CD8-positive, alpha-beta memory T cell (primary cell): ENCODE data around the gene ZNF223. TPM values are rescaled to one million over a fixed set of nuclear protein-coding genes. Genes with fewer than 3 reads are reported as not detected.
A peak's percentile ranks its signal among the peaks of the same experiment; 100 is the strongest.

Experiments used
- CTCF ChIA-PET: fragments of 350-600 bp; sonication (Branson Sonifier 250); formaldehyde crosslinking; loops from one replicate; lab custom pipeline; 2021; ENCODE audit warnings: antibody characterized with exemption; lab: Charles Lee
- POLR2A ChIA-PET: fragments of 350-600 bp; sonication (Branson Sonifier 250); formaldehyde crosslinking; loops from one replicate; lab custom pipeline; 2021; ENCODE audit warnings: antibody characterized with exemption; lab: Charles Lee
- DNase-seq, 5 donors: peaks; one replicate each; pipeline versions ENCODE4 v3.0.0 to v3.0.0-alpha.2; 2020 to 2022; ENCODE audit warnings: mixed read lengths in 1 of 5
- H3K27ac ChIP-seq: one replicate; pipeline ENCODE4 v1.7.0; 2013; ENCODE audit warnings: low read depth, mild to moderate bottlenecking, low read length, moderate library complexity
- H3K27me3 ChIP-seq: 2 replicates; pipeline ENCODE4 v1.7.0; 2013; ENCODE audit warnings: low read length, mild to moderate bottlenecking; ENCODE audit not compliant: insufficient read depth, poor library complexity, severe bottlenecking
- H3K36me3 ChIP-seq: 2 replicates; pipeline ENCODE4 v1.7.0; 2013; ENCODE audit warnings: mild to moderate bottlenecking, low read length, moderate library complexity; ENCODE audit not compliant: insufficient read depth
- H3K4me1 ChIP-seq: 2 replicates; pipeline ENCODE4 v1.7.0; 2013; ENCODE audit warnings: mild to moderate bottlenecking, low read length, moderate library complexity; ENCODE audit not compliant: insufficient read depth
- H3K4me3 ChIP-seq: 2 replicates; pipeline ENCODE4 v1.7.0; 2013; ENCODE audit warnings: mild to moderate bottlenecking, low read length
- H3K9me3 ChIP-seq: 2 replicates; pipeline ENCODE4 v1.7.0; 2013; ENCODE audit warnings: mild to moderate bottlenecking, low read length
- H3K27ac Mint-ChIP-seq, 8 donors: one replicate each; pipeline ENCODE4 v1.8.0; 2020 to 2021; ENCODE audit warnings: mixed read lengths in 8 of 8, mild to moderate bottlenecking in 6 of 8, inconsistent platforms in 3 of 8, moderate library complexity in 3 of 8
- H3K27me3 Mint-ChIP-seq, 2 donors: one replicate each; pipeline ENCODE4 v1.8.0; 2020 to 2021; ENCODE audit warnings: mixed read lengths in 2 of 2, mild to moderate bottlenecking in 1 of 2, moderate library complexity in 1 of 2
- H3K36me3 Mint-ChIP-seq, 3 donors: one replicate each; pipeline ENCODE4 v1.8.0; 2020 to 2021; ENCODE audit warnings: mixed read lengths in 3 of 3, inconsistent platforms in 1 of 3, mild to moderate bottlenecking in 1 of 3
- H3K4me1 Mint-ChIP-seq, 3 donors: one replicate each; pipeline ENCODE4 v1.8.0; 2020 to 2021; ENCODE audit warnings: mixed read lengths in 3 of 3, inconsistent platforms in 1 of 3, mild to moderate bottlenecking in 1 of 3
- H3K4me3 Mint-ChIP-seq, 7 donors: one replicate each; pipeline ENCODE4 v1.8.0; 2020 to 2021; ENCODE audit warnings: mixed read lengths in 7 of 7, mild to moderate bottlenecking in 6 of 7, moderate library complexity in 4 of 7, inconsistent platforms in 2 of 7
- H3K9me3 Mint-ChIP-seq, 5 donors: one replicate each; pipeline ENCODE4 v1.8.0; 2020 to 2022; ENCODE audit warnings: mixed read lengths in 5 of 5, mild to moderate bottlenecking in 3 of 5, moderate library complexity in 2 of 5, inconsistent platforms in 1 of 5
- polyA plus RNA-seq: library from polyadenylated mRNA; unstranded; fragments of 300-500 nt; fragmentation: Illumina TruSeq; gene quantifications from one replicate; pipeline ENCODE4 v1.2.3, GENCODE V29; 2021
- total RNA-seq, 2 experiments: library from RNA; stranded (reverse); gene quantifications; one replicate each; pipeline ENCODE4 v1.2.3, GENCODE V29; 2021

Gene ZNF223
- total and polyA plus RNA-seq, 3 experiments from 2014 or later, result 1.3 to 2.7 (median 1.9) TPM

DNA sequence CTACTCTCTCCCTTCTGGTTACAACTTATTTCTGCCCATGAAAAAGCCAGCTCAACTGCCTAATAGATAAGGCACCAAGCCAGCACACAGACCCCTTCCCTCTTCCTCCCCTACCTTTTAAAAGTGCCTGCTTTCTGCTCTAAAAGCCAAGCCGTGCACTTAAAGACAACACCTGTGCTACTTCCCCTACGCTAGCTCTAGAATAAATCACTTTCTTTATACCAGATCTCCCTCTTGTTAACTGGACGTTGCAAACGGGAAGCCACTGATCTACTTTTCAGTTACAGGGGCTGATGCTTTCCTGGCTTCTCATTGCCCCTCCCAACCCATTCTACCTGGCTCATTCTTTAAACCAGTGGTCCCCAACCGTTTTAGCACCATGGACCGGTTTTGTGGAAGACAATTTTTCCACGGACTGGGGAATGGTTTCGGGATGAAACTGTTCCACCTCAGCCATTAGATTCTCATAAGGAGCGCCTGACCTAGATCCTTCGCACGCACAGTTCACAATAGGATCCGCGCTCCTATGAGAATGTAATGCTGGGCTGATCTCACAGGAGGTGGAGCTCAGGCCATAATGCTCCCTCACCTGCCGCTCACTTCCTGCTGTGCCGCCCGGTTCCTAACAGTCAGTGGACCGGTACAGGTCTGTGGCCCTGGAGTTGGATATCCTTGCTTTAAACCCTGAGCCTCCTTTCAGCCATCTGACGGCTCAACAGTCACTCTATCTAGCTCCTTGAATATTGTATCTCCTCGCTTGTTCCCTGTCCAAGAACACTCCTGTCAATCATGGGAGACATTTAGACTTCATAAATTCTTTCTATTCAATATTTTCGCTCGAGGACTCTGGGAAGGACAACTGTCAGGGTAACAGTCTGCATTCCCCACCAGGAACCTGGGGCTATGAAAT is 841 bp upstream of the ZNF223 start:
- peaks cover 14 to 52% (median 27%) of the 10 kb centered on the region in 3 donors for H3K36me3 Mint-ChIP-seq
- ChIA-PET CTCF (no interaction called here), POLR2A (no interaction called here)
- Histone ChIP-seq H3K27me3 (no peaks in the 10 kb centered on the region), H3K4me3 (peak overlapping the region; percentile 62), H3K4me1 (peaks cover 8% of the 10 kb centered on the region), H3K36me3 (no peaks in the 10 kb centered on the region), H3K9me3 (no peaks in the 10 kb centered on the region), H3K27ac (no peak overlapping the region)
- H3K4me3 Mint-ChIP-seq, result peak overlapping the region; percentile 83 to 96 (median 93)
- peaks cover 20 to 42% (median 24%) of the 10 kb centered on the region in 5 donors for H3K9me3 Mint-ChIP-seq
- peaks cover 19 to 33% (median 31%) of the 10 kb centered on the region in 3 donors for H3K4me1 Mint-ChIP-seq
- peaks cover 18 to 21% of the 10 kb centered on the region in 2 donors for H3K27me3 Mint-ChIP-seq
- DNase-seq, result peak in 1 of 5 donors; percentile 13
- peak overlapping the region in 6 of 8 donors; percentile 3 to 88 (median 64) for H3K27ac Mint-ChIP-seq

DNA sequence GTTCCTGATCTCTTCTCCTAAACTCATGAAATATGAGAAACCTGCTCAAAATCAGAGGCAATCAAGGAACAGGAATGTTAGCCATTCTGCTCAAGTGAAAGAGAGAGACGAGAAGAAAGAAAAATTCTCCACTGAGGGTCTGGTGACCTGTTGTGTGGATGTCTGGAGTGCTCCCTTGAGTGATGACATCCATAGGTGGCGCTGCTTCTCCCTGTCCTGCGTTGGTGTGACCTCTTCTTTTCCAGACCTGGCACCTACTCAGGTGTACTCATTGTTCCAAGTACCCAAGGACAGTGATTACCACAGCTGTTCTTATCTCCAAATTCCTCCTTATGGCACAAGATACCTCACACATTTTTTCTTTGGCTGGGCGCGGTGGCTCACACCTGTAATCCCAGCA is 4.0 kb downstream of the ZNF223 start:
- H3K36me3 Mint-ChIP-seq, result peaks cover 29 to 75% (median 61%) of the 10 kb centered on the region in 3 donors
- ChIA-PET CTCF (no interaction called here), POLR2A (no interaction called here)
- Histone ChIP-seq H3K36me3 (no peaks in the 10 kb centered on the region), H3K4me1 (peaks cover 8% of the 10 kb centered on the region), H3K27me3 (no peaks in the 10 kb centered on the region), H3K9me3 (no peaks in the 10 kb centered on the region), H3K27ac (no peak overlapping the region), H3K4me3 (no peak overlapping the region)
- DNase-seq, result no peak
- H3K27me3 Mint-ChIP-seq, result peaks cover 4 to 16% of the 10 kb centered on the region in 2 donors
- H3K4me1 Mint-ChIP-seq, result peaks cover 18 to 30% (median 25%) of the 10 kb centered on the region in 3 donors
- no peak overlapping the region for H3K4me3 Mint-ChIP-seq
- peaks cover 15 to 49% (median 24%) of the 10 kb centered on the region in 5 donors for H3K9me3 Mint-ChIP-seq
- no peak overlapping the region for H3K27ac Mint-ChIP-seq

DNA sequence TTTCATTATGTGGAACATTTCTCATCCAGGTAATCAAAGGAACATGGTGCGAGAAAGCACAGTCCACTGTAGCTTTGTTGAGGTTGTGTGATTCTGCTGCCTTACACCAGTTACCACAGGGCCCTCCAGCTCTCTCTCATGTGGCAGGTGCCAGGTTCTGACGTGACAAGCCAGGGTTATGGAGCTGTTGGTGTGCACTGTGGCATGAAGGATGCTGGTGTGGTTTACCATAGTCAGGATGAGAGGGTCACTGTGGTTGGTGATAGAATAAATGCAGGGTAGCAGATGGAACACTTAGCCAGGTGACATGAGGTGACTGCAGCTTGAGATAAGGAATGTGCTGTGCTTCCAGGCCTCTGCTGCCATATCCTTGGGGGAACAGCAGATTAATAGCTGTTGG is 7.4 kb downstream of the ZNF223 start:
- DNase-seq, result no peak
- H3K4me3 Mint-ChIP-seq, result no peak overlapping the region
- no peaks in the 10 kb centered on the region for H3K27me3 Mint-ChIP-seq
- Histone ChIP-seq H3K36me3 (peaks cover 4% of the 10 kb centered on the region), H3K9me3 (no peaks in the 10 kb centered on the region), H3K27me3 (no peaks in the 10 kb centered on the region), H3K27ac (no peak overlapping the region), H3K4me1 (no peaks in the 10 kb centered on the region), H3K4me3 (no peak overlapping the region)
- H3K4me1 Mint-ChIP-seq, result peaks cover 0 to 1% (median 0%) of the 10 kb centered on the region in 3 donors
- H3K9me3 Mint-ChIP-seq, result peaks cover 12 to 56% (median 25%) of the 10 kb centered on the region in 5 donors
- POLR2A ChIA-PET, result no interaction called here
- peaks cover 37 to 90% (median 82%) of the 10 kb centered on the region in 3 donors for H3K36me3 Mint-ChIP-seq
- CTCF ChIA-PET, result no interaction called here
- H3K27ac Mint-ChIP-seq, result no peak overlapping the region

DNA sequence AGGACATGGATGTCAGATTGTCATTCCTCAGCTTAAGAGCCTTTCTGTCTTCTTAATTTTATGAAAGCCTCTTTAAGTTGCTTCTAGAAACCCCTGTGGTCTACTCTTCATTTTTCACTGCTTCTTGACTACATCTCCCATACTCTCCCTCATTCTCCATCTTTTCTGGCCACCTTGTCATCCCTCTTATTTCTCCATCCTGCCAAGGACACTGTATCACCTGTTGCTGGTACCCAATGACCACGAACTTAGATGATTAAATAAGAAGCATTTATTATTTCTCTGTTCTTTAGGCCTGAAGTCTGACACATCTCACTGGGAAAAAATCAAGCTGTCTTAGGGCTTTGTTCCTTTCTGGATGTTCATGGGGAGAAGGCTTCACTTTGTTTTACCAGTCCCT is 9.2 kb downstream of the ZNF223 start:
- Mint-ChIP-seq H3K4me1 (no peaks in the 10 kb centered on the region), H3K9me3 (peaks cover 14 to 55% (median 27%) of the 10 kb centered on the region in 5 donors), H3K36me3 (peaks cover 30 to 88% (median 78%) of the 10 kb centered on the region in 3 donors), H3K4me3 (no peak overlapping the region), H3K27me3 (no peaks in the 10 kb centered on the region), H3K27ac (no peak overlapping the region)
- ChIA-PET POLR2A (no interaction called here), CTCF (no interaction called here)
- DNase-seq, result no peak
- peaks cover 4% of the 10 kb centered on the region for H3K9me3 ChIP-seq
- H3K36me3 ChIP-seq, result peaks cover 4% of the 10 kb centered on the region
- no peaks in the 10 kb centered on the region for H3K27me3 ChIP-seq
- H3K4me1 ChIP-seq, result no peaks in the 10 kb centered on the region
- no peak overlapping the region for H3K4me3 ChIP-seq
- no peak overlapping the region for H3K27ac ChIP-seq

DNA sequence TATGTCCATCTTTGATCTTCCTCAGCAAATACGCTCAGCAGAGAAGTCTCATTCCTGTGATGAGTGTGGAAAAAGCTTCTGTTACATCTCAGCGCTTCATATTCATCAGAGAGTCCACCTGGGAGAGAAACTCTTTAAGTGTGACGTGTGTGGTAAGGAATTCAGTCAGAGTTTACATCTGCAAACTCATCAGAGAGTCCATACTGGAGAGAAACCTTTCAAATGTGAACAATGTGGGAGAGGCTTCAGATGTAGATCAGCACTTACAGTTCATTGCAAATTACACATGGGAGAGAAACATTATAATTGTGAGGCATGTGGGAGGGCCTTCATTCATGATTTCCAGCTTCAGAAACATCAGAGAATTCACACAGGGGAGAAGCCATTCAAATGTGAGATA is 14.5 kb downstream of the ZNF223 start:
- CTCF ChIA-PET, result no interaction called here
- peaks cover 18% of the 10 kb centered on the region for H3K9me3 ChIP-seq
- Mint-ChIP-seq H3K27me3 (peaks cover under 1 to 4% of the 10 kb centered on the region in 2 donors), H3K4me3 (no peak overlapping the region), H3K9me3 (peaks cover 27 to 72% (median 55%) of the 10 kb centered on the region in 5 donors), H3K4me1 (peaks cover 4 to 5% (median 4%) of the 10 kb centered on the region in 3 donors), H3K27ac (no peak overlapping the region), H3K36me3 (peaks cover 19 to 70% (median 54%) of the 10 kb centered on the region in 3 donors)
- no peaks in the 10 kb centered on the region for H3K4me1 ChIP-seq
- no peak for DNase-seq
- POLR2A ChIA-PET, result no interaction called here
- no peak overlapping the region for H3K4me3 ChIP-seq
- H3K36me3 ChIP-seq, result peaks cover 2% of the 10 kb centered on the region
- no peaks in the 10 kb centered on the region for H3K27me3 ChIP-seq
- no peak overlapping the region for H3K27ac ChIP-seq

DNA sequence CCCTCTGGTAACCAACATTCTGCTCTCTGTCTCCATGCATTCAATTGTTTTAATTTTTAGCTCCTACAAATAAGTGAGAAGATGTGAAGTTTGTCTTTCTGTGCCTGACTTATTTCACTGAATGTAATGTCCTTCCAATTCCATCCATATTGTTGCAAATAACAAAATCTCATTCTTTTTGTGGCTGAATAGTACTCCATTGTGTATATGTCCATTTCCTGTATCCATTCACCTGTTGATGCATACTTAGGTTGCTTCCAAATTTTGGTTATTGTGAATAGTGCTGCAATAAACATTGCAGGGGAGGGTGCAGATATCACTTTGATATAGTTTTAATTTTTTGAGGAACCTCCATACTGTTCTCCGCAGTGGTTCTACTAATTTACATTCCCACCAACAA is 17.6 kb downstream of the ZNF223 start:
- CTCF ChIA-PET, result no interaction called here
- Mint-ChIP-seq H3K27me3 (peaks cover 1 to 4% of the 10 kb centered on the region in 2 donors), H3K27ac (no peak overlapping the region), H3K9me3 (peaks cover 32 to 59% (median 47%) of the 10 kb centered on the region in 5 donors), H3K4me3 (no peak overlapping the region), H3K36me3 (peaks cover 12 to 47% (median 31%) of the 10 kb centered on the region in 3 donors), H3K4me1 (peaks cover 24 to 27% (median 26%) of the 10 kb centered on the region in 3 donors)
- Histone ChIP-seq H3K27me3 (no peaks in the 10 kb centered on the region), H3K9me3 (peaks cover 18% of the 10 kb centered on the region), H3K27ac (no peak overlapping the region), H3K4me3 (no peak overlapping the region), H3K36me3 (no peaks in the 10 kb centered on the region), H3K4me1 (peaks cover 14% of the 10 kb centered on the region)
- POLR2A ChIA-PET, result no interaction called here
- no peak for DNase-seq

DNA sequence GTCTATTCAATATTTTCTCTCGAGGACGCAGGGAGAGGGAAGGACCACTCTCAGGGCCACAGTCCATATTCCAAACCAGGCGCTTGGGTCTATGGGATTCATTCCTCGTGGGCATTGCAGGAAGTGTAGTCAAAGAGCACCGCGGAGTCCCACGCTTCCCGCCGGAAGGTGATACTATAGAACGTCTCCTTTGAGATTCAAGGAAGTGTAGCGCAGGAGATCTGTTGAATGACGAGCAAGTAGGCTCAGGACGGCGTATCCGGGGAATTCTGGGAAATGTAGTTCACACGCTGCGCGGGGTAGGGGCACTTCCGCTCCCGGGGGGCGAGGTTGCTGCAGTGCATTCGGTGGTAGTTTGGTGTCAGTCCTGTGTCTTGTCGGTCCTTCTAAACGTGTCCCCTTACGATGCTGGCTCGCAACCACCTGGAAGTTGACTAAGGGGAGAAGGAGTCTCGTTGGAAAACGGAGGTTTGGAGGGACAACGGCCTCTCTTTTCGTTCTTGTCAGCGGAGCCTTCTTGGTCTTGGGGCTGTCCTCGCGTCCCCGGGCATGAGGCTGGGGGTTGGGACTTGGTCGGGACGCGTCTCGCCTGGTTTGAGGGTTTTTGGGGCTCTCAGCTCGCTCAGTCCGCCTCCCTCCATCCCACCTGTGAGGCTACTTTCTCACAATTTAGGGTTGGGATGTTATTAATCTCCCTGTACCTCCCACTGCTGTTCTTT is 20.1 kb downstream of the ZNF223 start, which contains the start of gene ZNF284:
ZNF284 (plus strand) TSS at position 336 of the 719 bp plus-strand sequence. CDS start 4,231 bp downstream, outside the sequence.
- ChIA-PET CTCF (interaction anchor here (1.4 kb wide), 1 partner anchor 23 kb away, joined by 4 read pairs; no protein-coding TSS in a partner anchor), POLR2A (no interaction called here)
- peak; percentile 68 to 88 (median 83) for DNase-seq
- peaks cover 14% of the 10 kb centered on the region for H3K4me1 ChIP-seq
- peak within 1 kb of the TSS; percentile 31 to 96 (median 82) for H3K27ac Mint-ChIP-seq
- H3K27me3 Mint-ChIP-seq, result peaks cover 1 to 4% of the 10 kb centered on the region in 2 donors
- H3K9me3 ChIP-seq, result peaks cover 4% of the 10 kb centered on the region
- H3K27ac ChIP-seq, result peak within 1 kb of the TSS; percentile 36
- H3K4me3 Mint-ChIP-seq, result peak within 1 kb of the TSS; percentile 86 to 96 (median 93)
- H3K27me3 ChIP-seq, result no peaks in the 10 kb centered on the region
- H3K4me3 ChIP-seq, result peak within 1 kb of the TSS; percentile 87
- peaks cover 4 to 35% (median 23%) of the 10 kb centered on the region in 3 donors for H3K36me3 Mint-ChIP-seq
- H3K9me3 Mint-ChIP-seq, result peaks cover 15 to 39% (median 24%) of the 10 kb centered on the region in 5 donors
- H3K4me1 Mint-ChIP-seq, result peaks cover 27 to 38% (median 27%) of the 10 kb centered on the region in 3 donors
- H3K36me3 ChIP-seq, result no peaks in the 10 kb centered on the region
